H9 (cell line): ENCODE data around the gene OVOL2. TPM values are rescaled to one million over a fixed set of nuclear protein-coding genes. Genes with fewer than 3 reads are reported as not detected.

Experiments used
- DNase-seq: peaks from one replicate; pipeline ENCODE4 v3.0.0-alpha.2; 2017
- H2AFZ ChIP-seq: one replicate; pipeline ENCODE4 v1.6.1; 2013; ENCODE audit warnings: mild to moderate bottlenecking, low read length, control low read depth, moderate library complexity
- H2AK5ac ChIP-seq: 2 replicates; pipeline ENCODE4 v1.6.1; 2013; ENCODE audit warnings: low read length, control low read depth, mixed read lengths; ENCODE audit not compliant: insufficient read length
- H2BK120ac ChIP-seq: one replicate; pipeline ENCODE4 v1.6.1; 2013; ENCODE audit warnings: low read depth, mild to moderate bottlenecking, low read length, control low read depth, inconsistent platforms; ENCODE audit not compliant: poor library complexity, severe bottlenecking
- H2BK12ac ChIP-seq: 2 replicates; pipeline ENCODE4 v1.6.1; 2013; ENCODE audit warnings: low read length, control low read depth, mixed read lengths, low read depth; ENCODE audit not compliant: insufficient read length
- H2BK15ac ChIP-seq: 2 replicates; pipeline ENCODE4 v1.6.1; 2013; ENCODE audit warnings: low read depth, low read length, control low read depth
- H2BK20ac ChIP-seq: one replicate; pipeline ENCODE4 v1.6.1; 2013; ENCODE audit warnings: low read depth, mild to moderate bottlenecking, low read length, control low read depth, inconsistent platforms; ENCODE audit not compliant: poor library complexity, severe bottlenecking
- H2BK5ac ChIP-seq: 2 replicates; pipeline ENCODE4 v1.6.1; 2013; ENCODE audit warnings: low read length, control low read depth, mixed read lengths; ENCODE audit not compliant: insufficient read length
- H3K14ac ChIP-seq: 2 replicates; pipeline ENCODE4 v1.6.1; 2013; ENCODE audit warnings: low read length, control low read depth; ENCODE audit not compliant: insufficient read depth
- H3K18ac ChIP-seq: 2 replicates; pipeline ENCODE4 v1.6.1; 2013; ENCODE audit warnings: low read depth, mild to moderate bottlenecking, mixed read lengths, low read length, control low read depth; ENCODE audit not compliant: insufficient read length
- H3K23ac ChIP-seq: 2 replicates; pipeline ENCODE4 v1.6.1; 2013; ENCODE audit warnings: low read length, control low read depth, mixed read lengths, low read depth; ENCODE audit not compliant: insufficient read length
- H3K23me2 ChIP-seq: 2 replicates; pipeline ENCODE4 v1.6.1; 2013; ENCODE audit warnings: low read depth, mild to moderate bottlenecking, mixed read lengths, low read length, control low read depth; ENCODE audit not compliant: insufficient read length, poor library complexity, severe bottlenecking
- H3K27ac ChIP-seq: 2 replicates; pipeline ENCODE4 v1.5.1; 2013; ENCODE audit warnings: low read length, control low read depth, mixed read lengths, low read depth; ENCODE audit not compliant: insufficient read length
- H3K27me3 ChIP-seq: 2 replicates; pipeline ENCODE4 v1.6.1; 2013; ENCODE audit warnings: low read length, control low read depth, inconsistent platforms; ENCODE audit not compliant: insufficient read depth
- H3K4ac ChIP-seq: 2 replicates; pipeline ENCODE4 v1.6.1; 2013; ENCODE audit warnings: low read depth, mild to moderate bottlenecking, control low read depth, inconsistent platforms, low read length, moderate library complexity
- H3K4me1 ChIP-seq: 2 replicates; pipeline ENCODE4 v1.6.1; 2013; ENCODE audit warnings: low read length, control low read depth, inconsistent platforms; ENCODE audit not compliant: insufficient read depth
- H3K4me2 ChIP-seq: 2 replicates; pipeline ENCODE4 v1.6.1; 2013; ENCODE audit warnings: low read length, control low read depth, mixed read lengths; ENCODE audit not compliant: insufficient read length, insufficient read depth
- H3K56ac ChIP-seq: 2 replicates; pipeline ENCODE4 v1.6.1; 2013; ENCODE audit warnings: low read depth, mild to moderate bottlenecking, mixed read lengths, low read length, control low read depth; ENCODE audit not compliant: insufficient read length
- H3K79me1 ChIP-seq: 2 replicates; pipeline ENCODE4 v1.6.1; 2013; ENCODE audit warnings: low read depth, mild to moderate bottlenecking, moderate library complexity, low read length, control low read depth, inconsistent platforms; ENCODE audit not compliant: insufficient read depth, poor library complexity, severe bottlenecking
- H3K79me2 ChIP-seq: 2 replicates; pipeline ENCODE4 v1.6.1; 2013; ENCODE audit warnings: low read length, control low read depth, inconsistent platforms; ENCODE audit not compliant: insufficient read depth
- H3K9ac ChIP-seq: 2 replicates; pipeline ENCODE4 v1.6.1; 2013; ENCODE audit warnings: low read length, control low read depth, mixed read lengths; ENCODE audit not compliant: insufficient read length; ENCODE audit errors: extremely low read depth
- H3K9me3 ChIP-seq: one replicate; pipeline ENCODE4 v1.6.1; 2013; ENCODE audit warnings: low read depth, low read length, inconsistent platforms; ENCODE audit not compliant: control insufficient read depth
- H3T11ph ChIP-seq: one replicate; pipeline ENCODE4 v1.6.1; 2013; ENCODE audit warnings: mild to moderate bottlenecking, low read length, control low read depth, inconsistent platforms
- H4K20me1 ChIP-seq: one replicate; pipeline ENCODE4 v1.6.1; 2013; ENCODE audit not compliant: control insufficient read depth, insufficient read length, insufficient read depth
- H4K5ac ChIP-seq: 2 replicates; pipeline ENCODE4 v1.6.1; 2013; ENCODE audit warnings: low read depth, mild to moderate bottlenecking, mixed read lengths, low read length, control low read depth; ENCODE audit not compliant: insufficient read length
- H4K8ac ChIP-seq: replicated peaks from 2 replicates; pipeline ENCODE4 v1.6.1; 2013; ENCODE audit warnings: low read length, control low read depth, mixed read lengths, low read depth; ENCODE audit not compliant: insufficient read length
- H4K91ac ChIP-seq: 2 replicates; pipeline ENCODE4 v1.6.1; 2013; ENCODE audit warnings: low read depth, mild to moderate bottlenecking, moderate library complexity, mixed read lengths, low read length, control low read depth; ENCODE audit not compliant: insufficient read length
- H3K27ac Mint-ChIP-seq, 3 experiments: 2 replicates in 2 of 3; 3 replicates in 1 of 3; pipeline ENCODE4 v1.8.0; 2020 to 2021; ENCODE audit warnings: mixed read lengths in 3 of 3, mild to moderate bottlenecking in 1 of 3, moderate library complexity in 1 of 3
- H3K27me3 Mint-ChIP-seq: 2 replicates; pipeline ENCODE4 v1.8.0; 2021; ENCODE audit warnings: low read depth, mild to moderate bottlenecking, moderate library complexity, mixed read lengths
- H3K36me3 Mint-ChIP-seq, 3 experiments: 2 replicates in 2 of 3; 3 replicates in 1 of 3; pipeline ENCODE4 v1.8.0; 2020 to 2021; ENCODE audit warnings: low read depth in 3 of 3, mixed read lengths in 3 of 3; ENCODE audit not compliant: insufficient read depth in 1 of 3
- H3K4me1 Mint-ChIP-seq, 2 experiments: 2 replicates each; pipeline ENCODE4 v1.8.0; 2020; ENCODE audit warnings: mixed read lengths in 2 of 2
- H3K4me3 Mint-ChIP-seq, 2 experiments: 2 replicates in 1 of 2; 3 replicates in 1 of 2; pipeline ENCODE4 v1.8.0; 2020 to 2021; ENCODE audit warnings: mild to moderate bottlenecking in 2 of 2, mixed read lengths in 2 of 2, moderate library complexity in 1 of 2
- H3K9me3 Mint-ChIP-seq, 2 experiments: 2 replicates in 1 of 2; 3 replicates in 1 of 2; pipeline ENCODE4 v1.8.0; 2020; ENCODE audit warnings: mild to moderate bottlenecking in 2 of 2, mixed read lengths in 2 of 2, moderate library complexity in 1 of 2
- WGBS: extraction: QIAGEN DNeasy Blood & Tissue Kit; methylation state at CpG from one replicate; pipeline ENCODE4 v1.1.7; 2013; ENCODE audit warnings: missing lambda C conversion rate, low lambda C conversion rate, mixed read lengths; ENCODE audit not compliant: insufficient read length; ENCODE audit errors: extremely low coverage; 5-methylcytosine and 5-hydroxymethylcytosine counted together
- total RNA-seq: library from RNA; stranded (reverse); gene quantifications from 2 replicates; pipeline ENCODE4 v1.2.1, GENCODE V29; 2021
- TF ChIP-seq, protein P1 (sequence below): fragments of 200-600 bp; sonication (generic); conservative IDR thresholded peaks from 3 replicates; pipeline ENCODE4 v1.8.0; 2021; ENCODE audit warnings: antibody characterized with exemption, mild to moderate bottlenecking

The OVOL2 gene
- total RNA-seq, 1 experiment from 2014 or later, result 5.8 TPM

DNA sequence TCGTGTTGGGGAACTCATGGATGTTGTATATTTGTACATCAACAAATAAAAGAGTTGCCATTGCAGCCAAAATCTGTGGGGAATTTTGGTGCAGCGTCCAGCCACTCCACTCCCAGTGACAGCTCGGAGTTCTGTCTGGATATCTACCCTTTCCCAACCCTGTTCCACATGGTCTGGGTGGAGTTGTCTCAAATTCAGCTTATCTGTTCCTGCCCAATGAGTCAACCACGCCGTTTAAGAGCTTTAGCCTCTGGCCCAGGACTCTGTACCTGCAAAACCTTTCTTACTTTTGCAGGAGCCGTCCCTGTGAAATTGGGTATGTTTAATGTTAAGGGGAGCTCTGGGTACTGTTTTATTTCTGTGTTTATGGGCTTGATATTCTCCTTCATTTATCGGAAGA lies 33.9 kb upstream of the OVOL2 start:
- no peak overlapping the region for H3T11ph ChIP-seq
- no peak overlapping the region for H2AFZ ChIP-seq
- no peak overlapping the region for H3K4me2 ChIP-seq
- Mint-ChIP-seq H3K27ac (peak overlapping the region in 1 of 3 experiments; percentile 44; a peak in 1 of 7 replicates), H3K4me1 (peaks cover 8 to 12% of the 10 kb centered on the region in 2 experiments; a peak in 3 of 4 replicates), H3K36me3 (no peaks in the 10 kb centered on the region), H3K9me3 (no peaks in the 10 kb centered on the region), H3K27me3 (peaks cover 6% of the 10 kb centered on the region), H3K4me3 (no peak overlapping the region)
- WGBS, result 100% methylated on average over 1 of the region's 7 CpGs
- no peaks in the 10 kb centered on the region for H3K79me1 ChIP-seq
- H4K8ac ChIP-seq, result no peak overlapping the region
- no peaks in the 10 kb centered on the region for H3K4me1 ChIP-seq
- no peaks in the 10 kb centered on the region for H4K20me1 ChIP-seq
- TF ChIP-seq, protein P1, sequence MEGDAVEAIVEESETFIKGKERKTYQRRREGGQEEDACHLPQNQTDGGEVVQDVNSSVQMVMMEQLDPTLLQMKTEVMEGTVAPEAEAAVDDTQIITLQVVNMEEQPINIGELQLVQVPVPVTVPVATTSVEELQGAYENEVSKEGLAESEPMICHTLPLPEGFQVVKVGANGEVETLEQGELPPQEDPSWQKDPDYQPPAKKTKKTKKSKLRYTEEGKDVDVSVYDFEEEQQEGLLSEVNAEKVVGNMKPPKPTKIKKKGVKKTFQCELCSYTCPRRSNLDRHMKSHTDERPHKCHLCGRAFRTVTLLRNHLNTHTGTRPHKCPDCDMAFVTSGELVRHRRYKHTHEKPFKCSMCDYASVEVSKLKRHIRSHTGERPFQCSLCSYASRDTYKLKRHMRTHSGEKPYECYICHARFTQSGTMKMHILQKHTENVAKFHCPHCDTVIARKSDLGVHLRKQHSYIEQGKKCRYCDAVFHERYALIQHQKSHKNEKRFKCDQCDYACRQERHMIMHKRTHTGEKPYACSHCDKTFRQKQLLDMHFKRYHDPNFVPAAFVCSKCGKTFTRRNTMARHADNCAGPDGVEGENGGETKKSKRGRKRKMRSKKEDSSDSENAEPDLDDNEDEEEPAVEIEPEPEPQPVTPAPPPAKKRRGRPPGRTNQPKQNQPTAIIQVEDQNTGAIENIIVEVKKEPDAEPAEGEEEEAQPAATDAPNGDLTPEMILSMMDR, result no peak
- H3K18ac ChIP-seq, result no peak overlapping the region
- H2AK5ac ChIP-seq, result no peak overlapping the region
- no peak overlapping the region for H2BK12ac ChIP-seq
- H3K9me3 ChIP-seq, result no peaks in the 10 kb centered on the region
- no peak overlapping the region for H2BK20ac ChIP-seq
- no peaks in the 10 kb centered on the region for H3K27me3 ChIP-seq
- H3K27ac ChIP-seq, result no peak overlapping the region
- H2BK15ac ChIP-seq, result no peak overlapping the region
- no peak for DNase-seq
- no peak overlapping the region for H4K5ac ChIP-seq
- H3K56ac ChIP-seq, result no peak overlapping the region
- H3K9ac ChIP-seq, result no peak overlapping the region
- H2BK5ac ChIP-seq, result no peak overlapping the region
- no peak overlapping the region for H3K23ac ChIP-seq
- no peak overlapping the region for H3K4ac ChIP-seq
- no peak overlapping the region for H2BK120ac ChIP-seq
- no peak overlapping the region for H3K14ac ChIP-seq
- no peaks in the 10 kb centered on the region for H3K79me2 ChIP-seq
- H4K91ac ChIP-seq, result no peak overlapping the region
- no peaks in the 10 kb centered on the region for H3K23me2 ChIP-seq
